ENCODE data around the gene NIBAN1.
A peak's percentile ranks its signal among the peaks of the same experiment; 100 is the strongest.

Gene NIBAN1

DNA sequence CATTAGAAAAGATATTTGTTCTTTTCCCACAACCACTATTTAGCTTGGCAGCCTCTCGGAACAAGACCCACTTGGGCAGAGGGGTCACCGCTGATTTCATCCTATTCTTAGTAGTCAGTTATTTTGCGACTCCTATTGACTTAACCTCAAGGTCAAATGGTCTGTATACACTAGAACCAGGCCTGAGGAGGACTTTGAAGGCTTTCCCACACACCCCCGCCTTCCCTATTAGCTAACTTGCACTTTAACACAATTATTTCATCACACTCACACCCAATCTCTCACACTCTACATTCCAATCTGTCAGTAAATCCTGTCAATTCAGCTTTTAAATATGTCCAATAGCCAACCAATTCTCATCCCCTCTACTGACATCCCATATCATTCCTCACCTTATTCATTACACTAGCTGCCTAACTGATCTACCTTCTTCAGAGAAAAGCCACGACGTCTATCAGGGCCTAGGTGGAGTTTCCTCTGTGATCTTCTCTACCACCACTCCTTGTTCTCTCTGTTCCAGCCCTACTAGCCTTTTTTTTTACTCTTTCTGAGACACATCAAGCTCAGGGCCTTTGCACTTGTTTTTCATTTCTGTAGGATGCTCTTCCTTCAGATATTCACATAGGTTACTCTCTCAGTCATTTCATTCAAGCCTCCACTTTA is 1.0 kb upstream of the NIBAN1 start:
- H3K4me3 Mint-ChIP-seq, result peak overlapping the region; percentile 59
- H3K4me1 Mint-ChIP-seq, result peaks cover 33% of the 10 kb centered on the region
- peaks cover 70% of the 10 kb centered on the region for H3K27me3 Mint-ChIP-seq (ENCODE audit: low read depth, poor library complexity)
- H3K9me3 Mint-ChIP-seq, result peaks cover 4% of the 10 kb centered on the region
- no peak for TF ChIP-seq CTCF (IDR thresholded peaks at IDR 0.05)
- peak; percentile 6 for DNase-seq
- H3K36me3 Mint-ChIP-seq (ENCODE audit: low read depth), result no peaks in the 10 kb centered on the region
- H3K27ac Mint-ChIP-seq, result peak overlapping the region; percentile 47

DNA sequence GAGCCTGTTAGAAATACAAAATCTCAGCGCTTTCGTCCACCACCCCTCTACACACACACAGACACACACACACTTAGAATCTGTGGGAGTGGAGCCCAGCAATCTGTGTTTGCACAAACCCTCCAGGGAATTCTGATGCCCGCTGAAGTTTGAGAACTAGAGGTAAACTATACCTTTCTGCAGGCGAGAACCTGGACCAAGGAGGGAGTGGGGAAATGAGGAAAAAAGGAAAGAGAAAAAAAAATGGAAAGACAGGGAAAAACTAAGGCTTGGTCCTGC is 468 bp upstream of the NIBAN1 start:
- H3K4me3 Mint-ChIP-seq, result peak overlapping the region; percentile 59
- H3K4me1 Mint-ChIP-seq, result peaks cover 33% of the 10 kb centered on the region
- DNase-seq, result no peak
- TF ChIP-seq CTCF (IDR thresholded peaks at IDR 0.05), result no peak
- no peak overlapping the region for H3K27ac Mint-ChIP-seq
- H3K9me3 Mint-ChIP-seq, result peaks cover 4% of the 10 kb centered on the region
- H3K27me3 Mint-ChIP-seq (ENCODE audit: low read depth, poor library complexity), result peaks cover 75% of the 10 kb centered on the region
- H3K36me3 Mint-ChIP-seq (ENCODE audit: low read depth), result no peaks in the 10 kb centered on the region

- H3K36me3 Mint-ChIP-seq (ENCODE audit: low read depth), result no peaks in the 10 kb centered on the region
- no peak for DNase-seq
- no peak overlapping the region for H3K27ac Mint-ChIP-seq
- peaks cover 75% of the 10 kb centered on the region for H3K27me3 Mint-ChIP-seq (ENCODE audit: low read depth, poor library complexity)
- no peak for TF ChIP-seq CTCF (IDR thresholded peaks at IDR 0.05)
- peaks cover 4% of the 10 kb centered on the region for H3K9me3 Mint-ChIP-seq
- H3K4me1 Mint-ChIP-seq, result peaks cover 33% of the 10 kb centered on the region
- peak overlapping the region; percentile 87 for H3K4me3 Mint-ChIP-seq
Observed at GRCh38 chr1:184973272-184974055, 844 bp downstream of the NIBAN1 start.

DNA sequence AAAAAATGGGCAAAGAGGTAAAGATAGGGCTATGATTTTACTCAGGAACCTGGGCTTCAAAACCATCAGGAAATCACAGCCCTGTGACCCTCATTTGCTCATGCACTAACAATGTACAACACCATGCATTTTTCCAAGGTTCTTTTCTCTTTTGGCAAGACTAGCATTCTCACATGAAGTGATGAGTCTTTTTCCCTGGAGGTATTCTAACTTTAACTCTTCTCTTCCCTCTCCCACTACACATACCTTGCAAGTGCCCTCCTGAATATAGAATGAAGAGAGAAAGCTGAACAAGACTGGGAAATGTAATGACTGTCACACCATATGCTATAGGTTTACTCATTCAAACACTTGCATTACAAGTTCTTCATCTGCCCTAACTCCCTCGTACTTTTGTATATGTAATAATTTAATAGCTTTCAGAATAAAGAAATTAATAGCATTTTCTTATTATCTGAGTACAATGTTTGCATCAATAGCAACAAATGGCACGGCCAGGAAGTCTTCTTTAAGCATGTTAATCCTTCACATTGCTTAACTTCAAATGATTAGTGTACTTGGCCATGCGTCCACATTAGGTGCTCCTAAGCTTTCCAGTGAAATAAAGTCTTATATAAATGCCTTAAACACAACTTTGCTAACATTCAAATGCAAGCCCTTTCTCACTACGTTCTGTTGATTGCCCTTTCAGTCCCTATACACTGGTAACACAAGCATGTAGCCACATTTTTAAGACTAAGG is 1.8 kb downstream of the NIBAN1 start:
- no peak for DNase-seq
- Mint-ChIP-seq H3K27me3 (ENCODE audit: low read depth, poor library complexity) (peaks cover 70% of the 10 kb centered on the region), H3K4me3 (peak overlapping the region; percentile 87), H3K4me1 (peaks cover 33% of the 10 kb centered on the region), H3K9me3 (peaks cover 1% of the 10 kb centered on the region), H3K27ac (no peak overlapping the region), H3K36me3 (ENCODE audit: low read depth) (no peaks in the 10 kb centered on the region)
- TF ChIP-seq CTCF (IDR thresholded peaks at IDR 0.05), result no peak

GRCh38 chr1:184971522-184972265 is 2.6 kb downstream of the NIBAN1 start:
- Mint-ChIP-seq H3K36me3 (ENCODE audit: low read depth) (no peaks in the 10 kb centered on the region), H3K4me3 (no peak overlapping the region), H3K27ac (no peak overlapping the region), H3K9me3 (no peaks in the 10 kb centered on the region), H3K4me1 (peaks cover 33% of the 10 kb centered on the region), H3K27me3 (ENCODE audit: low read depth, poor library complexity) (peaks cover 62% of the 10 kb centered on the region)
- DNase-seq, result no peak
- no peak for TF ChIP-seq CTCF (IDR thresholded peaks at IDR 0.05)

Measured in nephron progenitor cell (in vitro differentiated cells).